Jurkat, Clone E6-1 (cell line): ENCODE measurements around the gene ATOSB.

Source experiments
- DNase-seq: peaks from one replicate; pipeline ENCODE4 v3.0.0-alpha.2; 2011; ENCODE audit warnings: low read depth, low spot score
- H3K4me3 ChIP-seq: 2 replicates; pipeline ENCODE4 v1.5.1; 2011; ENCODE audit warnings: mild to moderate bottlenecking, low read length, control low read depth, moderate library complexity

ATOSB gene

DNA sequence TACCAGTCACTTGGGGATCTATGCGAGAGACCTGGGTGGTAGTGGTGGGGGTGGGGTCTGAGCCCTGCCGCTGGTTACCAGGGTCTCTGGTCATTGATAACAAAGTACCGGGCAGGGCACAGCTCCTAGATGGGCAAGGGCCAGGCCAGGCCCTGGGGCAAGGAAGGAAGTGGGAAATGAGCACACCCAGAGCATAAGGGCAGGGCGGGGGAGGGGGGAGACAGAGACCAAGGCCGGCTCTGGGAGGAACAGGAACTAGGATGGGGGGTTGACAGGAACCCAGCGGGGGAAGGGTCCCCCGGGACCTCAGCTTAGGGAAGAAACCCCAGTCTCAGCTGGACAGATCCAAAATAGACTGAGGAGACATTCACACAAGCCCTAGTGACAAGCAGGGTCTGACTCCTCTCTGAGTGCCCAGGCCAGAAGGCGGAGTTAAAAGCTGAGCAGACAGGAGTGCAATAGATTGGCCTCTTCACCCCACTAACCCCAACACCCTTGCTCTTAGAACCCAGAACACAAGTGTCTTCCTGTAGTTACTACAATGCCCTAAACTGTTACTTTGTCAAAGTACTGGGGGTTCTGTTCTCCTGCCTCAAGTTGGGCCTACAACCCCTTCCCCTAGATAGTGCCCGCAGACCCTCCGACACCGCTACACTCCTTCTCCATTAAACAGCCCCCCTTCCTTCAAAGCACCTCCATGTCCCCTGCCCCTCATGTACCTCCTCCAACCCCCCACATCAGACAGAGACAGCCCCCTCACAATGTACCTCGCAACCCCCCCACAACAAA lies 628 bp downstream of the ATOSB start:
- peak overlapping the region; percentile 62 for H3K4me3 ChIP-seq
- no peak for DNase-seq

- peak overlapping the region; percentile 62 for H3K4me3 ChIP-seq
These were observed 1.4 kb downstream of the ATOSB start for GRCh38 chr9:35114113-35114839.

GRCh38 chr9:35112257-35113020 lies 3.2 kb downstream of the ATOSB start:
- no peak for DNase-seq
- H3K4me3 ChIP-seq: no peak overlapping the region

More at GRCh38 chr9:35114113-35114839, 1.4 kb downstream of the ATOSB start:
- peak; percentile 89 for DNase-seq

DNA sequence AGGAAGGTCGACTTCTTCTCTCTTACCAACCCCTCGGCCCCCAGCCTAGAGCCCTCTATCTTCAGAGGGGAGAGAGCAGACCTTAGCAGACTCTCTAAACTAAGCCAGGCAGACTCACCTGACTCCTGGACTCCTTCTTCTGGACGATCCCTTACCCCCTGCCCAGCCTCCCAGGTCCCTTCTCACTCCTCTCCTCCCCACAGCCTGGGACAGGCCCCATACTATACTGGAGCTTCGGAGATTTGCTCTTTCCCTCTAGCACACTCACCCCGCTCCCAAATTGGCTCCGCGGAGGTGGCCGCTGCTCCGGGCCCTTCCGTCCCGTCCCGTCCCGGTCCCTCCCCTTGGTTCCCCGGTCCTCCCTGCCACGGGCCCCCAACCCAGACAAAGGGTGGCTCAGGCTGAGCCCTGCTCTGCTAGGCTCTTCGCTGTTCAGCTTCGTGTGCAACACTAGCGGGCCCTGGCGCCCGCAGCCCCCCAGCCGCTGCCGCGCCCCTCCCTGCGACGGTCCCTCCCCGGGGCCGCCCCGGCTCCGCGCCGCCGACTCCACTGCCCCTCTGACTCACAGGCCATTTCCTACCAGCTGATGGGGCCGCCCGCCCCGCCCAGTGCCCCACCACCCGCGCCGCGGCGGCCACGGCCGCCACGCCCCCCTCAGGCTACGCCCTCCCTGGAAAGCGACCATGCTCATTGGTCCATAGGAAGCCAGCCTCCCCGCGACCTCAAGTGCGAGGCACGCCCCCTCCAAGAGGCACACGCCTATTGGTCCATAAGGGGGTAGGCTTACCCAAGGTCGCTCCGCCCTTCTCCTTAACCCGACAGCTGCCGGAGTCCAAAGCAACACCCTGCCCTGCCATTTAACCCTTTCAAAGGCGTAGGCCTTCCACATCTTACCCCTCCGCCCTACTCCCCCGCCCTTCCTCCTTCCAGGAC lies 4.4 kb downstream of the ATOSB start:
- H3K4me3 ChIP-seq: peak overlapping the region; percentile 56
- peak; percentile 97 for DNase-seq

GRCh38 chr9:35110327-35110761 lies 5.3 kb downstream of the ATOSB start:
- no peak overlapping the region for H3K4me3 ChIP-seq
- no peak for DNase-seq

GRCh38 chr9:35108946-35109575 lies 6.6 kb downstream of the ATOSB start:
- no peak overlapping the region for H3K4me3 ChIP-seq
- no peak for DNase-seq

DNA sequence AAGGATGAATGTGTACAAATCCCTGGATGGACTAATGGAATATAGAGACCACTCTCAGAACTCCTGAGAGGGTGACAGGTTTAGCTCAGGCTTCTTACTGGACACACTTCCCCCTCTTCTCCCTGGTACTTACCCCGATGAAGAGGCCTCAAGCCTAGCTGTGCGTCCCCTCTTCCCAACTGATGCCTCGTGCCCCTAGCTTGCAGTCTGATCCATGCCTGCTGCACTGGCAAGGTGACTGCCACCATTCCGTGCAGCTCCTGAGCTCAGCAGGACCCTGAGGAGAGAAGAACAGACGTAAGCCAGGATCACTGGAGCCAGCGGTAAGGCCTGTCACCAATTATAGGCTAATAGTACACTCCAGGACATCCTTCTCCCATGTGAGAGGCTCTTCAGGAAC lies 7.2 kb downstream of the ATOSB start:
- no peak for DNase-seq

GRCh38 chr9:35107297-35108290 lies 8.1 kb downstream of the ATOSB start:
- no peak for DNase-seq
- no peak overlapping the region for H3K4me3 ChIP-seq

More for the DNA sequence above, 7.2 kb downstream of the ATOSB start:
- no peak overlapping the region for H3K4me3 ChIP-seq

GRCh38 chr9:35106343-35106730 lies 9.3 kb downstream of the ATOSB start:
- DNase-seq: no peak
- no peak overlapping the region for H3K4me3 ChIP-seq

GRCh38 chr9:35105571-35106342 lies 9.9 kb downstream of the ATOSB start:
- no peak overlapping the region for H3K4me3 ChIP-seq
- no peak for DNase-seq

GRCh38 chr9:35105126-35105525 lies 10.5 kb downstream of the ATOSB start:
- no peak overlapping the region for H3K4me3 ChIP-seq
- DNase-seq: no peak

DNA sequence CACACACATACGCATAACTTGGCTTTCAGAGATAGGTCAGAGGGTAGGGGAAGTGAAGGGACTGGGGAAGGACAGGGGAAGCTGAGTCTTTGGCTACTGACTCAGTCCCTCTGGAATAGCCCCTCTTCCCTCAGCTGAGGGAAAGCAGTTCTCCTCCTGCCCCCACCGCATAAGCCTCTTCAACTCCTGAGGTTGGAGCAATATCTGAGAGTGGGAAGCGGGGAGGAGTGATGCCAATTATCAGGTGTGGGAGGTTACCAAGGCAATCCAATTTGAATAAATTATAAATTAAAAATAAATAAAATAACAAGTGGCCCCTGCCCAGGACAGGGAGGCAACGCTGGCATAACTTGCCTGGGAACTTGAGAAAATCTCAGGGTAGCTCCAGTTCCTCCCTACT lies 11.1 kb downstream of the ATOSB start:
- no peak for DNase-seq
- no peak overlapping the region for H3K4me3 ChIP-seq

DNA sequence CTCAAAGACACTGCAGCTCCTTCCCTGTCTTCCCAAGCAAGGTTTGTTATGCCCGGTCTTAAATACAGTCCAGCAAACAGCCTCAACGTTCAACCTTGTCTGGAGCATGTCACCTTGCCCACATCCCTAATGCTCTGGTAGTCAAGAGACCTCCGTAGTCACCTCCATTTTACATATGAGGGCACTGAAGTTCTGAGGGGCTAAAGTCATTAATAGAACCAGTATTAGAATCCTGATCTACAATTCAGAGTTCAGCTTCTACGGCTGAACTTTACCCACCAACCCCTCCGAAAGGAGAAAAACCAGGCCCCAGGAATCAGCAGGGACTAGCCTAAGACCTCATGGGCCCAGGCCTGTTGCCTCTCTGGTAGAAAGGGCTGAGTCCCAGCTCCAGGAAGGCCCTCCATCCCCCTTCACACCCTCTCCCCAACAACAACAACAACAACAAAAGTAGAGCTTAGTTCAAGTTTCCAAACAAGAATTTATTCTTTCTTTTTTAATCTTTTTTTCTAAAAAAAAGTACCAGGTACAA lies 11.9 kb downstream of the ATOSB start:
- no peak for DNase-seq

GRCh38 chr9:35102769-35103659 lies 12.6 kb downstream of the ATOSB start, which contains the start of gene STOML2:
STOML2 (minus strand) TSS chr9:35103131; CDS start chr9:35103094, 37 bp downstream.
- peak within 1 kb of the TSS; percentile 96 for H3K4me3 ChIP-seq
- DNase-seq: peak; percentile 94

More for the DNA sequence above, 11.9 kb downstream of the ATOSB start:
- peak overlapping the region; percentile 96 for H3K4me3 ChIP-seq

DNA sequence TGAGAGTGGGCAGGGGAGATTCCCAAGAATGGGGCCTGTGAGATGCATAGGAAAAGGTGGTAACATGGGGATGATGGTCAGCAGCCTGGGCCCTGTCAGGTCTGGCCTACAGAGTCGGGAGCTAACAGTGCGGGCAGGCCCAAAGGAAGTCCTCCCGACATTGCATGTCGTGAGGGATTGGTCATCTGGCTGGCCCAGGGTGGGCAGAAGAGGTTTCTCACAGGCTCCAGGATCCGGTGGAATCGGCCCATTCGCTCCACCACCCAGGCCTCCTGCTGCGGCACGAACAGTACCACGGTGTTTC lies 13.2 kb downstream of the ATOSB start:
- no peak for DNase-seq
- H3K4me3 ChIP-seq: peak overlapping the region; percentile 96
